ENCODE results near the gene FURIN. TPM values are rescaled to one million over a fixed set of nuclear protein-coding genes. Genes with fewer than 3 reads are reported as not detected.
A peak's percentile ranks its signal among the peaks of the same experiment; 100 is the strongest.
"Not testable (repeated sequence)": the region's sequence is repeated elsewhere in the genome, so short reads cannot be mapped to it uniquely, and the experiment has no call there.

FURIN gene
- total RNA-seq, 1 experiment from 2014 or later, result 35.1 TPM

- H2AK5ac ChIP-seq (ENCODE audit: insufficient read length, low read length), result no peak overlapping the region
- no peak for DNase-seq
- no peak overlapping the region for H4K8ac ChIP-seq (replicated peaks; ENCODE audit: insufficient read length, low read depth, low read length)
- H4K20me1 ChIP-seq (ENCODE audit: control insufficient read depth, insufficient read depth, insufficient read length), result no peaks in the 10 kb centered on the region
- H2BK12ac ChIP-seq (ENCODE audit: insufficient read length, low read depth, low read length), result no peak overlapping the region
- Mint-ChIP-seq H3K27ac (no peak overlapping the region), H3K27me3 (ENCODE audit: low read depth) (no peaks in the 10 kb centered on the region; the same call in 1 of the 2 replicates), H3K4me3 (no peak overlapping the region), H3K9me3 (no peaks in the 10 kb centered on the region), H3K4me1 (peaks cover 8 to 13% of the 10 kb centered on the region in 2 experiments), H3K36me3 (ENCODE audit: insufficient read depth in 1 of 3, low read depth in 3 of 3) (no peaks in the 10 kb centered on the region; a peak in 1 of 7 replicates)
- H2BK5ac ChIP-seq (ENCODE audit: insufficient read length, low read length), result no peak overlapping the region
- H3K56ac ChIP-seq (ENCODE audit: insufficient read length, low read depth, low read length), result no peak overlapping the region
- no peaks in the 10 kb centered on the region for H3K27me3 ChIP-seq (ENCODE audit: insufficient read depth, low read length)
- no peaks in the 10 kb centered on the region for H3K79me1 ChIP-seq (ENCODE audit: insufficient read depth, low read depth, low read length, poor library complexity, severe bottlenecking)
- no CpG with 5 or more reads among the region's 7 CpGs for WGBS (ENCODE audit: extremely low coverage, insufficient read length, low lambda C conversion rate)
- no peak overlapping the region for H2BK120ac ChIP-seq (ENCODE audit: low read depth, low read length, poor library complexity, severe bottlenecking)
- no peak overlapping the region for H3K4ac ChIP-seq (ENCODE audit: low read depth, low read length)
- no peak overlapping the region for H3T11ph ChIP-seq (ENCODE audit: low read length)
- no peak overlapping the region for H3K4me2 ChIP-seq (ENCODE audit: insufficient read depth, insufficient read length, low read length)
- TF ChIP-seq CTCF (conservative IDR thresholded peaks at IDR 0.05), result no peak
- H3K23me2 ChIP-seq (ENCODE audit: insufficient read length, low read depth, low read length, poor library complexity, severe bottlenecking), result no peaks in the 10 kb centered on the region
- H3K9ac ChIP-seq (ENCODE audit: extremely low read depth, insufficient read length, low read length), result no peak overlapping the region
- H3K23ac ChIP-seq (ENCODE audit: insufficient read length, low read depth, low read length), result no peak overlapping the region
- H3K4me1 ChIP-seq (ENCODE audit: insufficient read depth, low read length), result no peaks in the 10 kb centered on the region
- no peak overlapping the region for H4K5ac ChIP-seq (ENCODE audit: insufficient read length, low read depth, low read length)
- H3K14ac ChIP-seq (ENCODE audit: insufficient read depth, low read length), result no peak overlapping the region
- H3K18ac ChIP-seq (ENCODE audit: insufficient read length, low read depth, low read length), result no peak overlapping the region
- H3K79me2 ChIP-seq (ENCODE audit: insufficient read depth, low read length), result no peaks in the 10 kb centered on the region
- H3K27ac ChIP-seq (ENCODE audit: insufficient read length, low read depth, low read length), result no peak overlapping the region
- H2AFZ ChIP-seq (ENCODE audit: low read length), result no peak overlapping the region
- H2BK20ac ChIP-seq (ENCODE audit: low read depth, low read length, poor library complexity, severe bottlenecking), result no peak overlapping the region
- no peak overlapping the region for H2BK15ac ChIP-seq (ENCODE audit: low read depth, low read length)
- H4K91ac ChIP-seq (ENCODE audit: insufficient read length, low read depth, low read length), result no peak overlapping the region
- no peaks in the 10 kb centered on the region for H3K9me3 ChIP-seq (ENCODE audit: control insufficient read depth, low read depth, low read length)
Measured at GRCh38 chr15:90823455-90823974, 44.9 kb upstream of the FURIN start.

GRCh38 chr15:90825115-90825899 is 43.1 kb upstream of the FURIN start:
- H2BK5ac ChIP-seq (ENCODE audit: insufficient read length, low read length); H3K4me3 Mint-ChIP-seq; H3K9me3 Mint-ChIP-seq; H3K14ac ChIP-seq (ENCODE audit: insufficient read depth, low read length); H3K9ac ChIP-seq (ENCODE audit: extremely low read depth, insufficient read length, low read length); H3K18ac ChIP-seq (ENCODE audit: insufficient read length, low read depth, low read length); H2BK20ac ChIP-seq (ENCODE audit: low read depth, low read length, poor library complexity, severe bottlenecking); H2AK5ac ChIP-seq (ENCODE audit: insufficient read length, low read length); H3K79me2 ChIP-seq (ENCODE audit: insufficient read depth, low read length); H3K27me3 Mint-ChIP-seq (ENCODE audit: low read depth); H3T11ph ChIP-seq (ENCODE audit: low read length); H4K20me1 ChIP-seq (ENCODE audit: control insufficient read depth, insufficient read depth, insufficient read length); H3K27me3 ChIP-seq (ENCODE audit: insufficient read depth, low read length); H2BK120ac ChIP-seq (ENCODE audit: low read depth, low read length, poor library complexity, severe bottlenecking); H3K23me2 ChIP-seq (ENCODE audit: insufficient read length, low read depth, low read length, poor library complexity, severe bottlenecking); H2AFZ ChIP-seq (ENCODE audit: low read length); H4K91ac ChIP-seq (ENCODE audit: insufficient read length, low read depth, low read length); H3K36me3 Mint-ChIP-seq (ENCODE audit: insufficient read depth in 1 of 3, low read depth in 3 of 3); DNase-seq; H4K8ac ChIP-seq (replicated peaks; ENCODE audit: insufficient read length, low read depth, low read length); H2BK12ac ChIP-seq (ENCODE audit: insufficient read length, low read depth, low read length); H3K9me3 ChIP-seq (ENCODE audit: control insufficient read depth, low read depth, low read length); H3K27ac ChIP-seq (ENCODE audit: insufficient read length, low read depth, low read length); H2BK15ac ChIP-seq (ENCODE audit: low read depth, low read length); H3K4me1 ChIP-seq (ENCODE audit: insufficient read depth, low read length); H3K4me2 ChIP-seq (ENCODE audit: insufficient read depth, insufficient read length, low read length); H3K23ac ChIP-seq (ENCODE audit: insufficient read length, low read depth, low read length); H3K79me1 ChIP-seq (ENCODE audit: insufficient read depth, low read depth, low read length, poor library complexity, severe bottlenecking); H4K5ac ChIP-seq (ENCODE audit: insufficient read length, low read depth, low read length); H3K56ac ChIP-seq (ENCODE audit: insufficient read length, low read depth, low read length); H3K4ac ChIP-seq (ENCODE audit: low read depth, low read length): not testable (repeated sequence)
- Mint-ChIP-seq H3K27ac (peak overlapping the region in 1 of 3 experiments; percentile 24; a peak in 1 of 7 replicates), H3K4me1 (peaks cover 10 to 16% of the 10 kb centered on the region in 2 experiments)
- whole genome bisulfite sequencing (ENCODE audit: extremely low coverage, insufficient read length, low lambda C conversion rate), result no CpG with 5 or more reads among the region's 49 CpGs
